Fibroblast of lung (primary cell): Measurements from ENCODE around the gene RAB25.

Source experiments
- CTCF ChIP-seq, 2 donors: IDR thresholded peaks in 1 of 2; conservative IDR thresholded peaks in 1 of 2; 1 replicate in 1 of 2; 2 replicates in 1 of 2; pipeline ENCODE4 v1.5.1; 2011 to 2012; ENCODE audit warnings: low read length in 2 of 2, control low read depth in 1 of 2, inconsistent platforms in 1 of 2, low read depth in 1 of 2, mild to moderate bottlenecking in 1 of 2
- EZH2 ChIP-seq: IDR thresholded peaks from 2 replicates; pipeline ENCODE4 v1.5.1; 2012; ENCODE audit warnings: low read length, control low read depth, mild to moderate bottlenecking; ENCODE audit errors: missing control alignments

DNA sequence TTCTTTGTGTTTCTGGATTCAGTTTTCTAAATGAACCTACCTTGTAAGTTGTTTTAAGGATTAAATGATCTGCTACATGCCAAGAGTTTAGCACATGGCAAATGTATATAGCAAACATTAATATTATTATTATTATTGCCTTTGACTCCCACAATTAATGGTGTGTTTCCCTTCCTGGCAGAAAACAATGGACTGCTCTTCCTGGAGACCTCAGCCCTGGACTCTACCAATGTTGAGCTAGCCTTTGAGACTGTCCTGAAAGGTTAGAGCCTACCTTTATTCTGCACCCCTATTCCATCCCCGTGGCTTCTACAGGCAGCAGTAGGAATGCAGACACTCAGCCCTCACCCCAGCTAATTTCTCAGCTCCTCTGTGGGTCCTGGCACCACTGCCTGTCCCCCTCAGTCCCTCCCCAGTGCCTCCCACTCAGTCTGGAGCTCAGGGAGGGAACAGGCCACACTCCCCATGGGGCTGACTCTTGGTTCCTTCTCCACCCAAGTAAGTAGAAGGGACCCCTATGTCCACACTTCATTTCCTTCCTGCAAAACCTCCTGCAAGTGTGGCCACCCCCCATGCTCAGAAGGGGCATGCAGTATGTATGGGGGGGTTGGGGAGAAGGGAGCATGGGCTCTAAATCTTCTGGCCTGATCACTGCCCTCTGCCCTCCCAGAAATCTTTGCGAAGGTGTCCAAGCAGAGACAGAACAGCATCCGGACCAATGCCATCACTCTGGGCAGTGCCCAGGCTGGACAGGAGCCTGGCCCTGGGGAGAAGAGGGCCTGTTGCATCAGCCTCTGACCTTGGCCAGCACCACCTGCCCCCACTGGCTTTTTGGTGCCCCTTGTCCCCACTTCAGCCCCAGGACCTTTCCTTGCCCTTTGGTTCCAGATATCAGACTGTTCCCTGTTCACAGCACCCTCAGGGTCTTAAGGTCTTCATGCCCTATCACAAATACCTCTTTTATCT, 8.8 kb downstream of the RAB25 start:
- no peak for TF ChIP-seq CTCF (conservative IDR thresholded peaks at IDR 0.05 in 1 of 2, IDR thresholded peaks at IDR 0.05 in 1 of 2; ENCODE audit: low read depth in 1 of 2, low read length in 2 of 2)
- no peak for TF ChIP-seq EZH2
